VCaP (cell line): Measurements from ENCODE around the gene RFX5.

ENCODE experiments used
- H3K27ac ChIP-seq: fragments of 450-650 bp; 2 replicates; pipeline ENCODE4 v1.5.1; 2017
- CTCF ChIP-seq: fragments of 450-650 bp; conservative IDR thresholded peaks from 2 replicates; pipeline ENCODE4 v1.5.1; 2017; ENCODE audit warnings: mild to moderate bottlenecking, moderate library complexity

The RFX5 gene

DNA sequence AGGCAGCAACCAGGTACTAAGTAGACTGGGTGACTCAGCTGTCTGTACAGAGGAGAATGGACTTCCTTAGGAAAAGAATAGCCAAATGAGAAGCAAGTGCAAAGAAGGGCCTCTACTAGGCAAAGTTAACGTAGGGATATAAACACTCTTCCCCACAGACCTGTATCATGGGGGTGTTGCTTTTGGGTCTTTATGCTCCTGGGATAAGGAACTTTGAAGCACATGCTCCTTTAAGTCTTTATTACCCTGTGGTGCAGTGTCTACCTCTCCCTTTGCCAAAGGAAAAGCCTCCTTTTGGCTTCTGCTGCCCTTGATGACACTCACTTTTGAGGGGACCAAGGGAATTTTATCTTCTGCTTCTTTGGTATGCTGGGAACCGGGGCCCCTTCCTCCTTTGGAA lies 5.0 kb downstream of the RFX5 start:
- no peak for TF ChIP-seq CTCF
- H3K27ac ChIP-seq, result 0 out of 2 replicates have a peak overlapping the region, but pooled peaks have one; percentile 6

- peak overlapping the region; percentile 24; the same call in 1 of the 2 replicates for H3K27ac ChIP-seq
- TF ChIP-seq CTCF, result peak; percentile 88
Measured at GRCh38 chr1:151340870-151341754, 5.9 kb downstream of the RFX5 start.

DNA sequence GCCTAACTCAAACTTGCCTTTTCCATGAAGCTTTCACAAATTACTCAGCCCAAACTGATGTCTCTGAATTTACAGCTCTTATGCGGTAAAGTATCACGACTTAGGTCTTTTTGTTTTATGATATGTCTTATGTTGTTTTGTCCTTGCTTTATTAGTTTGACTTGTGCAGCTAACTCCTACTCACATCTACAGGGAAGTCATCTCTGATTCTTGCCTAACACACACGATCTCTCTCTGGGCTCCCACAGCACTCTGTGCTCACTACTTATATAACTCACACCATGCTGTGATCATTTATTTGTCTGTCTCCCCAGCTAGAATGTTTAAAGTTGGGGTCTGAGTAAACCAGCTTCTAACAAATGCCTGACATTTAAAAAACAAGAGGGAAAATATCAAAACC lies 10.5 kb downstream of the RFX5 start:
- no peak for TF ChIP-seq CTCF

GRCh38 chr1:151334822-151335221 lies 12.2 kb downstream of the RFX5 start:
- no peak for TF ChIP-seq CTCF
- H3K27ac ChIP-seq, result no peak overlapping the region

More for the DNA sequence above, 10.5 kb downstream of the RFX5 start:
- no peak overlapping the region for H3K27ac ChIP-seq

DNA sequence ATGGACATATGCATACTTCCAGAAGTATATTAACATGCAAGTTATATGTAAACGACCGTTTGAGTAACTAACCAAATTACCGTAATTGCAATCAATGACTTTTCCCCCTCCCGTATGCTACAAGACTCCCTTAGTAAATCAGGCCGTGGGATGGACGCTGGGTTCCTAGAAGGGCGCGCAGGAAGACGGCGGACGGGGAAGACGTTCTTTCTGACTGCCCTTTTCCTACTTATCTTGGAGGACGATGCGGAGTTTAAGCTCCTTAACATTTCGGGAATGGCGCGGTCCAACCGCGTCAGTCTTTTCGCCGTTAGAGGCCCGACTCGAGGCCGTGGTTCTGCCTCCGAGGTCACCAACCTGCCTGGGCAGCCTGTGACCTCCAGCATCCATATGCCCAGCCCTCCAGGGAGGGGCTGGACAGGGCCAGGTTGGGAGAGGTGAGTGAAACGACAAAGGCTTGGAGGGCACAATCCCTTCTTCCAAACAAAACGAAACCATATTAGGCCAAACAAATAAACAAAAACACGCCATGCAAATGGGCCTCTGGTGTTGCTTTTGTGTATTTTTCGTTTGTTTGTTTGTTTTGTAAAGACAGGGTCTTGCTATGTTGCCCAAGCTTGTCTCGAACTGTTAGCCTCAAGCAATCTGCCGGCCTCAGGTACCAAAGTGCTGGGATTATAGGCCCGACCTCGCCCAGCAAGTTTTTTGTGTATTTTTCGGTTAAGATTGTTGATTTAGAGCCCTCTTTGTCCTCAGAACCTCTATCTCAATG lies 19.0 kb downstream of the RFX5 start:
- H3K27ac ChIP-seq, result peak overlapping the region; percentile 98
- TF ChIP-seq CTCF, result no peak

DNA sequence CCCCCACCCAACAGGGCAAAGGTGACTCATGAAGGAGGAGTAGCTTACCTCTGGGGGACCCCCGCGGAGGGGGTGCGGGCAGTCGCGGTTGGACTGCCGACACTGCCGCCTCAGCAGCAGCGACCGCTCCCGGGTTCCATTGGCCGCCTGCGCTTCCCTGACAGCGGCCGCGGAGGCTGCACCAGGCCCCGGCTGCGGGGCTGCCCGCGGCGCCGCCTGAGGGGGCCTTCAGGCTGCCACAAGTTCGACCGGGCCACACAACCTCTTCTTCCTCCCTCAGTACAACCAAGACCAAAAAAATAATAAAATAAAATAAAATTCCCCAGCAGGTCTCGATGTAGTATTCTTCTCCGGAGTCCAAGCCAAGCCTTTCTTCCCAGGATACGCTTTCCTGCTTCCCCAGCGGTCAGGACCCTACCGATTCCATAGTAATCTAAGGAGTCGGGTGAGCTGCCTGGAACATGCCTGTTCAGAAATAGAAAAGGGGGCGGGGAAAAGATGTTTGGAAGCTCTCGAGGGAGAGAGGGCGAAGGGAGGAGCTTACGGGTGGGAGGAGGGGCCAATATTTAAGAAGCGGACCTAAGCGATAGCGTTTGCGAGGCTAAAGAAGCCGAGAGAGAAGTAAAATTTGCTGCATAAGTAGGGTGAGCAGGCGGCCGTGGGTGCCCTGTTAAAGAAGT lies 19.7 kb downstream of the RFX5 start, which contains the start of gene PI4KB:
TSS of gene PI4KB (minus strand) at position 194 of the 680 bp plus-strand sequence. CDS start 10,935 bp downstream, outside the sequence.
- TF ChIP-seq CTCF, result no peak

More for the DNA sequence above, 19.7 kb downstream of the RFX5 start, which contains the start of gene PI4KB:
- H3K27ac ChIP-seq, result peak within 1 kb of the TSS; percentile 98
